GM13977 (cell line): ENCODE data around the gene DRC7.
"Not testable (repeated sequence)": the region's sequence is repeated elsewhere in the genome, so short reads cannot be mapped to it uniquely, and the experiment has no call there.

Experiments used
- DNase-seq: peaks from one replicate; pipeline ENCODE4 v3.0.0; 2012; ENCODE audit warnings: low spot score
- CTCF ChIP-seq: IDR thresholded peaks from 2 replicates; pipeline ENCODE4 v1.5.1; 2012; ENCODE audit warnings: mild to moderate bottlenecking, control low read depth; ENCODE audit not compliant: insufficient read depth; ENCODE audit errors: extremely low read depth, missing control alignments
- in situ Hi-C: fragments of 300-500 bp; cut with MboI; formaldehyde crosslinking; loops from one replicate; pipeline ENCODE4 v1.12.0; 2022; ENCODE audit warnings: low sequenced_read_pairs, low pct_unique_long_range_greater_than_20kb, mixed read lengths, inconsistent platforms; ENCODE audit not compliant: unreplicated experiment

The DRC7 gene

DNA sequence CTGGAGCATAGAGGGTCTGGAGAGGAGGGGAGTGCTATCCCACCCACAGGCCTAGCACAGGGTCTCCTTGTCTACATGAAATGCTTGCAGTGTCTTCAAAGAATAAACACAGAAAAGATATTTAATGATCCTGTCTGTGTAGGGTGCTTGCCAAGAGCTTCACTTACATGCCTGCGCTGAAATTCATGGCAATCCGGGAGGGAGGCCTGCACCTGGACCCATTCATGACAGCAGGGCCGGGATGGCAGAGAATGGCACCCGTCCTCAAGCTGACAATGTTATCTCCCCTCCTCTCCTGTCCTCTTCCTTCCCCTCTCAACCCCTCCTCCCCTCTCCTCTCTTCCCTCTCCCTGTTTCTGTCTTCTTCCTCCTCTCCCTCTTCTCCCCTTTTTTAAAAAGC lies 24.4 kb upstream of the DRC7 start:
- TF ChIP-seq CTCF, result no peak
- DNase-seq, result no peak
- in situ Hi-C loops, result no loop called here

DNA sequence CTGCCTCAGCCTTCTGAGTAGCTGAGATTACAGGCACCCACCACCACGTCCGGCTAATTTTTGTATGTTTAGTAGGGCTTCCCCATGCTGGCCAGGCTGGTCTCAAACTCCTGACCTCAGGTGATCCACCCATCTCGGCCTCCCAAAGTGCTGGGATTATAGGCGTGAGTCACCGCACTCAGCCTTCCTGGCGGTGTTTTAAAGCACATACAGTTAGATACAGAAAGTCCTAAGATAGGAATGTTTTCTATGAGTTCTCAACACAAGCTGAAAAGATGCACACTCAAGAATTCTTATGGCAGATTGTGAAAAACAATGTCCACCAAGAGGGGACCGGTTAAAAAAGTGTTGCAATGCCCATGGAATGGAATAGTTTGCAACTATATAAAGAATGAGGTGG lies 23.2 kb upstream of the DRC7 start:
- DNase-seq, in situ Hi-C loops: not testable (repeated sequence)

DNA sequence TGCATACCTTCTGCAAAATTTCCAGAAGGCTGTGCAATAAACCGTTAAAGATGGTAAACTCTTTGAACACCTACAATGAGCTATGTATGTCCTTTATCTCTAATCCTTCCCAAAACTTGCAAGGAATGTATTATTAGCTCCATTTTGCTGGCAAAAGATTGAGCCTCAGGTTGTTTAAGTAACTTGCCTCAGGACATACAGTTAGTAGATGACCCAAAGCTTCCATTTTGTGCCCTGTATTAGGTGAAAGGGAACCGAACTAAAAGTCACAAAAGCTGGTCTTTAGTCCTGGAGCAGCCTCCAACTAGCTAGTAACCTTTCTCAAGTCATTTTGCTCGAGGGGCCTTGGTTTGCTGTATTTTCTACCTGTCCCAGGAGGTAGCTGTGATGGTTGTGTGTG lies 22.2 kb upstream of the DRC7 start:
- TF ChIP-seq CTCF, result no peak
- DNase-seq, result no peak
- in situ Hi-C loops, result no loop called here

GRCh38 chr16:57672824-57673223 lies 21.8 kb upstream of the DRC7 start:
- in situ Hi-C loops, result no loop called here
- no peak for TF ChIP-seq CTCF
- DNase-seq, result no peak

DNA sequence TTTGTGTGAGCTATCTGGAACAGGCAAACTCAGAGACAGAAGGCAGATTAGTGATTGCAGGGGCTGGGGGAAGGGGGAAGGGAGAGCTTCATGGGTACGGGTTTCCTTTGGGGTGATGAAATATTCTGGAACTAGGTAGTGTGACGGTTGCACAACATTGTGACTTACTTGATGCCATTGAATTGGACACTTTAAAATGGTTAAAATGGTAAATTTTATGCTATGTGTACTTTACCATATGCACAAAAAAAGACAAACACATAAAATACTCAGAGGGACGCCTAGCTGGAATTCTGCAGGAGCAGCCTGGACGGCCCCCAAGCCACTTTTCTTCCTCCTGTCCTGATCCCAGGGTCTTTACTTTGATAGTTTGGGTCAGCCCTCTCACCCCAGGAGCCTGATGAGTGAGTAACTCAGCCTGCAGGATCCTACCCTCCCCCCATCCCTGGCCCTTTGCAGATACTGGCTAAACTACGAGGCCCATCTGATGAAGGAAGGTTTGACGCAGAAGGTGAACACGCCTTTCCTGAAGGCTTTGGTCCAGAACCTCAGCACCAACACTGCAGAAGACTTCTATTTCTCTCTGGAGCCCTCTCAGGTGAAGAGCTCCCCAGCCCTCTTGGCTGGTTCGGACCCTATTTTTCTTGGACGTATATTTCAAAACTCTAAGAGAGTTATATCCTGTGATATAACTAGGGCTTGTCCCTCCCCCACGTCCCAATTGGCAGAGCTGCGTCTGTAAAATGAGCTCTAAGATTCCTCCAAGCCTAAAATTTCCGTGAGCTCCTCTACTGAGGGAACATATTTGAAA lies 18.7 kb upstream of the DRC7 start:
- DNase-seq, result no peak
- no peak for TF ChIP-seq CTCF
- in situ Hi-C loops, result no loop called here

GRCh38 chr16:57676553-57677085 lies 18.0 kb upstream of the DRC7 start:
- no peak for DNase-seq
- TF ChIP-seq CTCF, result no peak
- in situ Hi-C loops, result no loop called here

DNA sequence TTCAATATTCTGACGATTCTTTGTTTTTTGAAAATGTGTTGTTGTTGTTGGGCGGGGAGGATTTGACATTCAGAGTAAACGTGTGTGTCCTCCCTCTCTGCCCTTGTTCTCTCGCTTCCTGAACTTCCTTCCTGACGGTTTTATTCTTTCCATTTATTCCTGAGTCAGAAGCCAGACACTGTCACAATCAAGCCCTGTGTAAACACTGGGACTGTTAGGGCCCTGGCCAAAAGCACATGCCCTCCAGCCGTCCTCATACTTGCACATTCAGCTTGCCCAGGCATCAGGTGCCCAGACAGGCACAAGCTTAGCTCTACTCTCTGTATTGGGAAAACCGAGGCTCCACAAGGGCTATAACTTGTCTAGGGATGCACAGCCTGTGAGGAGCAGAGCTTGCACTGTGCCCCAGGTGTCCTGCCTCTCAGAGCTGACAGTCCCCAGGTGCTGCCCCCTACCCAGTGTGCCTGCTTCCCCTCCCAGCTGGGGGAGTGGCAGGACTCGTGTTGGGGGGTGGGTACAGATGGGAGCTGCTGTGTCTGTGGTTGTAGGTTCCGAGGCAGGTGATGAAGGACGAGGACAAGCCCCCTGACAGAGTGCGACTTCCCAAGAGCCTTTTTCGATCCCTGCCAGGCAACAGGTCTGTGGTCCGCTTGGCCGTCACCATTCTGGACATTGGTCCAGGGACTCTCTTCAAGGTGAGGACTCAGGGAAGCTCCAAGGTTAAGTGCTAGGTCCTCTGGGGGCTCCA lies 16.8 kb upstream of the DRC7 start:
- in situ Hi-C loops, result no loop called here
- no peak for TF ChIP-seq CTCF
- DNase-seq, result no peak
